Endothelial cell (in vitro differentiated cells): ENCODE measurements around the gene TPM4. TPM values are rescaled to one million over a fixed set of nuclear protein-coding genes. Genes with fewer than 3 reads are reported as not detected.

Source experiments
- DNase-seq: peaks from one replicate; pipeline ENCODE4 v3.0.0; 2021; ENCODE audit warnings: low spot score
- H3K27ac Mint-ChIP-seq: one replicate; pipeline ENCODE4 v1.8.0; 2021; ENCODE audit warnings: mixed read lengths, inconsistent platforms; ENCODE audit not compliant: unreplicated experiment
- H3K27me3 Mint-ChIP-seq: one replicate; pipeline ENCODE4 v1.8.0; 2021; ENCODE audit warnings: mild to moderate bottlenecking, moderate library complexity, mixed read lengths, inconsistent platforms; ENCODE audit not compliant: unreplicated experiment
- H3K36me3 Mint-ChIP-seq: one replicate; pipeline ENCODE4 v1.8.0; 2021; ENCODE audit warnings: mild to moderate bottlenecking, low read depth, mixed read lengths, inconsistent platforms; ENCODE audit not compliant: unreplicated experiment
- H3K4me1 Mint-ChIP-seq: one replicate; pipeline ENCODE4 v1.8.0; 2021; ENCODE audit warnings: mild to moderate bottlenecking, mixed read lengths, inconsistent platforms; ENCODE audit not compliant: unreplicated experiment
- H3K4me3 Mint-ChIP-seq: one replicate; pipeline ENCODE4 v1.8.0; 2021; ENCODE audit warnings: mild to moderate bottlenecking, mixed read lengths, inconsistent platforms; ENCODE audit not compliant: unreplicated experiment
- H3K9me3 Mint-ChIP-seq: one replicate; pipeline ENCODE4 v1.8.0; 2021; ENCODE audit warnings: mixed read lengths, inconsistent platforms; ENCODE audit not compliant: unreplicated experiment
- CTCF ChIP-seq: fragments of 200-600 bp; sonication (generic); IDR thresholded peaks from one replicate; pipeline ENCODE4 v1.5.0; 2021; ENCODE audit warnings: antibody characterized with exemption; ENCODE audit not compliant: unreplicated experiment
- total RNA-seq: library from RNA; stranded (reverse); fragmentation: NEBNext Ultra II Directional; extraction: Animal tissue kit (Norgen Biotek cat#: 25700); gene quantifications from one replicate; pipeline ENCODE4 v1.2.1, GENCODE V29; 2021; ENCODE audit not compliant: unreplicated experiment

Gene TPM4
- total RNA-seq, 1 donor from 2014 or later, result 644 TPM

DNA sequence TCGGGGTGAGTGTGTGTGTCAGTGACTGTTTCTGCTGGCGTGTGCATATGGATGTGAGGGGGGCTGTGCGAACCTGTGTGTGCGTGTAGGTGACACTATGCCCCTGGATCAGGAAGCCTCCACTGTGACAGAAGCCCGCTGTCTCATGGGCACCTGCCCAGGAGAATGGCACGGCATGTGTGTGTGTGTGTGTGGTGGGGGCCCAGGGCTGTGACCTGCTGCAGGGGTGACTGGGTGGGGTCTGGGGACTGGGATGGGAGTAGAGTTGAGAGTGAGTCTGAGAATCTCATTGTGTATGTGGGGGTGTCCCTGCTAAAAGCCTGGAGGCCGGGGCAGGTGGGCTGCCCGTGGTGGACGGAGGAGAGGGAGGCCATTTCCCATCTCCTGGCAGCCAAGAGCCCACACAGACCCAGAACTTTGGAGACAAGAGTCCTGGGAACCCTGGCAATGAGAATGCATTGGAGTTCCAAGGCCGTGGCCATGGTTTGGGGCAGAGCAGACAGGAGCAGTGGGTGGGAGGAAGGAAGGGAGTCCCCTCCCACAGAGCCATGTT, 6.4 kb upstream of the TPM4 start:
- Mint-ChIP-seq H3K4me1 (peaks cover 39% of the 10 kb centered on the region), H3K36me3 (peaks cover 2% of the 10 kb centered on the region), H3K27ac (no peak overlapping the region), H3K9me3 (no peaks in the 10 kb centered on the region), H3K27me3 (peaks cover 12% of the 10 kb centered on the region), H3K4me3 (no peak overlapping the region)
- TF ChIP-seq CTCF, result no peak
- no peak for DNase-seq

- DNase-seq, result no peak
- Mint-ChIP-seq H3K4me1 (peaks cover 45% of the 10 kb centered on the region), H3K36me3 (peaks cover 8% of the 10 kb centered on the region), H3K27me3 (peaks cover 14% of the 10 kb centered on the region), H3K27ac (no peak overlapping the region), H3K4me3 (no peak overlapping the region), H3K9me3 (no peaks in the 10 kb centered on the region)
- TF ChIP-seq CTCF, result no peak
Observed at GRCh38 chr19:16070366-16070990, 5.8 kb upstream of the TPM4 start.

DNA sequence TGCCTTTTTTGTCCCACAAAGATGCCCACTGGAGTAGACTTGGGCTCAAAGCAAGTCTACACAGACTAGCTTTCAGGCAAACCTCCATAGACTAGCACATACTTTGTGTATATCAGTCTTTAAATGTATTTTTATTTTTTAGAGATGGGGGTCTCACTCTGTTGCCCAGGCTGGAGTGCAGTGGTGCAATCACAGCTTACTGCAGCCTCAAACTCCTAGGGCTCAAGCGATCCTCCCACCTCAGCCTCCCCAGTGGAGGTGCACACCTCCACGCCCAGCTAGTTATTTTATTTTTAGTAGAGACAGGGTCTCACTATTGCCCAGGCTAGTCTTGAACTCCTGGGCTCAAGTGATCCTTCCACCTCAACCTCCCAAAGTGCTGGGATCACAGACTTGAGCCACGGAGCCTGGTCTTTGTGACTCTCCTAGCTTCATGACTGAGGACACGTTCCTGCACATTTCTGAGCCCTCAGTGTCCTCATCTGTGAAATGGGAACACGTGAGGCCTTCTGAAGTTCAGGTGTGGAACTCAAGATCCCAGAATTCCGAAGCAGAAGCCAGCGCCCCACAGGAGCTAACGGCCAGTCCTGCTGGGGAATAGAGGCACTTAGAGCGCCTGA, 5.1 kb upstream of the TPM4 start:
- Mint-ChIP-seq H3K36me3 (peaks cover 13% of the 10 kb centered on the region), H3K27me3 (peaks cover 17% of the 10 kb centered on the region), H3K4me3 (no peak overlapping the region), H3K27ac (peak overlapping the region; percentile 46), H3K4me1 (peaks cover 45% of the 10 kb centered on the region), H3K9me3 (no peaks in the 10 kb centered on the region)
- no peak for TF ChIP-seq CTCF
- DNase-seq, result no peak

- Mint-ChIP-seq H3K4me1 (peaks cover 44% of the 10 kb centered on the region), H3K27me3 (peaks cover 26% of the 10 kb centered on the region), H3K27ac (no peak overlapping the region), H3K9me3 (no peaks in the 10 kb centered on the region), H3K4me3 (no peak overlapping the region), H3K36me3 (peaks cover 21% of the 10 kb centered on the region)
- no peak for TF ChIP-seq CTCF
- DNase-seq, result no peak
Observed at GRCh38 chr19:16073481-16073880, 2.8 kb upstream of the TPM4 start.

DNA sequence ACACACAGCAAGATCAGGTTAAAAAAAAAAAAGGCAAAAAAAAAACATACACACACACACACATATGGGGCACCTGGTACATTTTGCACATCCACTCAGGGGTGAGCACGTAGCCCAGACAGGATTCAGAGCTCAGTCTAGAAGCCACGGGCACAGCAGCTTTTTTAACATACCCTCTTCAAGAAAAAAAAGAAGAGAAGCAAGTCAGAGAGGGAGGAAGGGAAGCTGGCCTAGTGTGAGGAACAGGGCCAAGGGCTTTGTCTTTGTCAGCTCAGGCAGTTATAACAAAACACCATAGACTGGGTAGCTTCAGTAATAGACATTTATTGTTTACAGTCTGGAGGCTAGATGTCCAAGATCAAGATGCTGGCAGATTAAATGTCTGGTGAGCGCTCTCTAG, 2.3 kb upstream of the TPM4 start:
- H3K36me3 Mint-ChIP-seq, result peaks cover 26% of the 10 kb centered on the region

More for the DNA sequence above, 2.3 kb upstream of the TPM4 start:
- H3K4me3 Mint-ChIP-seq, result peak overlapping the region; percentile 57
- peak overlapping the region; percentile 93 for H3K27ac Mint-ChIP-seq
- no peaks in the 10 kb centered on the region for H3K9me3 Mint-ChIP-seq
- no peak for DNase-seq
- no peak for TF ChIP-seq CTCF
- H3K27me3 Mint-ChIP-seq, result peaks cover 27% of the 10 kb centered on the region
- H3K4me1 Mint-ChIP-seq, result peaks cover 48% of the 10 kb centered on the region
